Erythroblast (primary cell): Measurements from ENCODE around the gene NCOA7.

Source experiments
- DNase-seq, 2 experiments: peaks; one replicate each; lab custom pipeline; 2025; lab: John Stamatoyannopoulos, UW
- GATA1 ChIP-seq: IDR thresholded peaks from 2 replicates; pipeline ENCODE4 v1.6.1; 2011; ENCODE audit warnings: low read depth, mild to moderate bottlenecking, control low read depth, low read length, moderate library complexity
- POLR2A ChIP-seq: IDR thresholded peaks from 2 replicates; pipeline ENCODE4 v1.6.1; 2011; ENCODE audit warnings: mild to moderate bottlenecking, low read length

Gene NCOA7

GRCh38 chr6:125790358-125791150 lies at the start of gene NCOA7:
TSS of gene NCOA7 (plus strand) at chr6:125790960. CDS start at chr6:125815355, 24,395 bp downstream.
- DNase-seq, result peak; percentile 84 to 89
- TF ChIP-seq GATA1 (no peak), POLR2A (peak; percentile 74)

- no peak for TF ChIP-seq POLR2A
- TF ChIP-seq GATA1, result no peak
Measured at GRCh38 chr6:125741336-125741735, 49.4 kb upstream of the NCOA7 start.

GRCh38 chr6:125742024-125742423 lies 48.7 kb upstream of the NCOA7 start:
- TF ChIP-seq POLR2A (no peak), GATA1 (no peak)
- DNase-seq, result no peak

More at GRCh38 chr6:125741336-125741735, 49.4 kb upstream of the NCOA7 start:
- no peak for DNase-seq

- DNase-seq, result peak; percentile 57 to 74
- TF ChIP-seq POLR2A, result no peak
- TF ChIP-seq GATA1, result no peak
Measured at GRCh38 chr6:125742464-125743120, 48.2 kb upstream of the NCOA7 start.

DNA sequence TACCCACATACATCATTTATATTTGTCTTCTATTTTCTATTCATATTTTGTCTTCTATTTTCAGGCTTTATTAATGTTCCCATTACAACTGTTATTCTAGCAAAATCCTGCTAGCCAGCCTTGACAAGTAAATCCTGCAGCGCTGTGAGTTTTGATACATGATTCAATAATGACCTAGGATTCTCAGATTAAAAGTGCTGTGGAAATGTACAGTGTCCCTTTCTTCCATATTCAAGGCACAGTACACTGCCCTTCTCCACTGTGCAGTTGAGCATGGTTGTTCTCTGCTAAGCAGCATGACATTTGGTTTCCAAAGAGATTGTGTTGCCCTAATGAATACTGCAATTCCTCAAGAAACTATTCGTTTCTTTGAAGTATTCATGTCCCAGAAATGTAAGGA lies 47.2 kb upstream of the NCOA7 start:
- no peak for TF ChIP-seq GATA1
- no peak for TF ChIP-seq POLR2A
- DNase-seq, result peak in 1 of 2 experiments; percentile 15

- DNase-seq, result peak in 1 of 2 experiments; percentile 22
- TF ChIP-seq GATA1 (no peak), POLR2A (no peak)
Measured at GRCh38 chr6:125745281-125746018, 45.3 kb upstream of the NCOA7 start.

DNA sequence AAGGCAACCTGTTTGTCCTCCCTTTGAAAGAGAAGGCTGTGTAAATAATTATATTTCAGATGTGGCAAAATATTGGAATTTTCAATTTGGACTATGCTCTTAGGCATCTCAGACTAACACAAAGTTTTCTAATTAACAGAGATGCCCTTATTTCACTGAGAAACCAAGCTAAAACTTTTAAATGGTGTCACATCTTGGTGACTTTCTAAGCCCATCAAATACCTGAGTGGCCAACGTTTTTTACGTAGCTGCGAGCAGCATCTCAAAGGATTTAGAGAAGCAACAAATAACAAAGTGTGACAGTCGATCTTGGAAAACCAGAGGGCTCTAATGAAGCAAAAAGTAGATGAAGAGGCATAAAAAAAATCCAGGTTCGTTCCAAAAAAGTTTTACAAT lies 44.7 kb upstream of the NCOA7 start:
- no peak for DNase-seq
- TF ChIP-seq POLR2A, result no peak
- TF ChIP-seq GATA1, result no peak

GRCh38 chr6:125746731-125747588 lies 43.8 kb upstream of the NCOA7 start:
- DNase-seq, result peak; percentile 91
- no peak for TF ChIP-seq POLR2A
- no peak for TF ChIP-seq GATA1

- DNase-seq, result peak; percentile 57 to 68
Measured at GRCh38 chr6:125747589-125748405, 43.0 kb upstream of the NCOA7 start.

GRCh38 chr6:125748406-125749172 lies 42.2 kb upstream of the NCOA7 start:
- no peak for TF ChIP-seq POLR2A
- no peak for TF ChIP-seq GATA1
- peak; percentile 59 to 70 for DNase-seq

More at GRCh38 chr6:125747589-125748405, 43.0 kb upstream of the NCOA7 start:
- TF ChIP-seq GATA1 (no peak), POLR2A (no peak)

- TF ChIP-seq POLR2A, result no peak
- TF ChIP-seq GATA1, result no peak
- DNase-seq, result peak; percentile 96 to 98
Measured at GRCh38 chr6:125749173-125749864, 41.4 kb upstream of the NCOA7 start, which contains the start of gene HEY2. TSS of gene HEY2 (plus strand) at chr6:125749632. CDS start at chr6:125749777, 145 bp downstream.
